ENCODE data around the gene IDE. TPM values are rescaled to one million over a fixed set of nuclear protein-coding genes. Genes with fewer than 3 reads are reported as not detected.
A peak's percentile ranks its signal among the peaks of the same experiment; 100 is the strongest.

The IDE gene
- total and polyA plus RNA-seq, 2 of the 13 experiments (the other 11 are each of a cell fraction or from before 2014, with no cell fraction given): 16.1 to 52.1 TPM

GRCh38 chr10:92573091-92573797, 649 bp downstream of the IDE start (continued):
- TF ChIP-seq SRF (IDR thresholded peaks at IDR 0.05; ENCODE audit: low read depth, low read length) (no peak), TOE1 (CRISPR knock-in tag; IDR thresholded peaks at IDR 0.05) (no peak), NFE2L2 (IDR thresholded peaks at IDR 0.05; ENCODE audit: low read length) (no peak), ZNF781 (CRISPR knock-in tag; IDR thresholded peaks at IDR 0.05; ENCODE audit: borderline replicate concordance, not compliant biosample characterization) (no peak), CENPBD1 (CRISPR knock-in tag; IDR thresholded peaks at IDR 0.05; ENCODE audit: borderline replicate concordance, low read depth) (no peak), SALL2 (CRISPR knock-in tag; IDR thresholded peaks at IDR 0.05) (no peak), AKAP8 (CRISPR knock-in tag; IDR thresholded peaks at IDR 0.05) (no peak), ZMAT5 (CRISPR knock-in tag; IDR thresholded peaks at IDR 0.05; ENCODE audit: borderline replicate concordance, low read depth) (no peak), HOXA3 (CRISPR knock-in tag; IDR thresholded peaks at IDR 0.05) (peak; percentile 10; the same call in 1 of the 2 replicates), NFKBIZ (CRISPR knock-in tag; IDR thresholded peaks at IDR 0.05) (no peak), ZNF709 (CRISPR knock-in tag; IDR thresholded peaks at IDR 0.05) (0 out of 2 replicates have a peak, but pooled peaks have one; percentile 24), JUN (CRISPR knock-in tag; IDR thresholded peaks at IDR 0.05) (no peak), ZSCAN9 (CRISPR knock-in tag; IDR thresholded peaks at IDR 0.05; ENCODE audit: borderline replicate concordance) (no peak), EZH2 (conservative IDR thresholded peaks at IDR 0.05; ENCODE audit: low read depth, low read length) (no peak), SP5 (CRISPR knock-in tag; IDR thresholded peaks at IDR 0.05; ENCODE audit: borderline replicate concordance, low read depth) (no peak), RFX5 (IDR thresholded peaks at IDR 0.05; ENCODE audit: low read depth, low read length) (no peak), CCAR2 (optimal IDR thresholded peaks at IDR 0.05; ENCODE audit: low read depth, low read length) (no peak), ZNF18 (CRISPR knock-in tag; IDR thresholded peaks at IDR 0.05; ENCODE audit: insufficient replicate concordance) (no peak), IKZF1 (IDR thresholded peaks at IDR 0.05) (no peak), ZNF75D (CRISPR knock-in tag; IDR thresholded peaks at IDR 0.05; ENCODE audit: borderline replicate concordance) (no peak), ATAD3A (CRISPR knock-in tag; IDR thresholded peaks at IDR 0.05) (no peak), NFATC3 (CRISPR knock-in tag; IDR thresholded peaks at IDR 0.05) (no peak), KLF16 (CRISPR knock-in tag; IDR thresholded peaks at IDR 0.05) (no peak), ZNF260 (CRISPR knock-in tag; IDR thresholded peaks at IDR 0.05; ENCODE audit: borderline replicate concordance, low read depth) (no peak), TGIF2 (CRISPR knock-in tag; IDR thresholded peaks at IDR 0.05) (no peak), TBX3 (IDR thresholded peaks at IDR 0.05; ENCODE audit: borderline replicate concordance) (no peak), CENPX (CRISPR knock-in tag; IDR thresholded peaks at IDR 0.05) (no peak), ELK4 (CRISPR knock-in tag; IDR thresholded peaks at IDR 0.05; ENCODE audit: borderline replicate concordance) (no peak)
- TF ChIP-seq, protein P1, sequence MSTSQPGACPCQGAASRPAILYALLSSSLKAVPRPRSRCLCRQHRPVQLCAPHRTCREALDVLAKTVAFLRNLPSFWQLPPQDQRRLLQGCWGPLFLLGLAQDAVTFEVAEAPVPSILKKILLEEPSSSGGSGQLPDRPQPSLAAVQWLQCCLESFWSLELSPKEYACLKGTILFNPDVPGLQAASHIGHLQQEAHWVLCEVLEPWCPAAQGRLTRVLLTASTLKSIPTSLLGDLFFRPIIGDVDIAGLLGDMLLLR (CRISPR knock-in tag; IDR thresholded peaks at IDR 0.05): no peak

Measured in HepG2 (cell line).